Stimulated activated naive CD8-positive, alpha-beta T cell treated with anti-CD3 and anti-CD28 coated beads, Interleukin-15, Interleukin-2, amounts not matched to agents 100 U/mL and 50 U/mL, for 24 hours (primary cell): ENCODE data around the gene PCDH9.
"Not testable (repeated sequence)": the region's sequence is repeated elsewhere in the genome, so short reads cannot be mapped to it uniquely, and the experiment has no call there.

ENCODE experiments used
- ATAC-seq: fragments of 150-1000 bp; cut with Tn5 transposase; one replicate; pipeline ENCODE4 v1.10.0; 2021
- DNase-seq: peaks from one replicate; pipeline ENCODE4 v3.0.0; 2021

PCDH9 gene

GRCh38 chr13:66895780-66896179, 334.4 kb downstream of the PCDH9 start:
- DNase-seq (no peak), ATAC-seq (no peak)

GRCh38 chr13:66895320-66895719, 334.8 kb downstream of the PCDH9 start:
- ATAC-seq = no peak
- no peak for DNase-seq

- no peak for ATAC-seq
- DNase-seq = no peak
Observed at GRCh38 chr13:66888698-66889097, 341.4 kb downstream of the PCDH9 start.

- ATAC-seq = no peak
- no peak for DNase-seq
Observed at GRCh38 chr13:66887088-66887487, 343.0 kb downstream of the PCDH9 start.

GRCh38 chr13:66886264-66886663, 343.9 kb downstream of the PCDH9 start:
- DNase-seq = no peak
- ATAC-seq = no peak

- DNase-seq, ATAC-seq: not testable (repeated sequence)
Observed at GRCh38 chr13:66881170-66881569, 349.0 kb downstream of the PCDH9 start.

GRCh38 chr13:66879988-66880387, 350.1 kb downstream of the PCDH9 start:
- ATAC-seq = no peak
- no peak for DNase-seq

GRCh38 chr13:66875264-66875663, 354.9 kb downstream of the PCDH9 start:
- DNase-seq (no peak), ATAC-seq (no peak)

GRCh38 chr13:66864627-66865026, 365.5 kb downstream of the PCDH9 start:
- ATAC-seq (no peak), DNase-seq (no peak)

GRCh38 chr13:66860878-66861417, 369.2 kb downstream of the PCDH9 start:
- DNase-seq (no peak), ATAC-seq (no peak)

- no peak for DNase-seq
- ATAC-seq = no peak
Observed at GRCh38 chr13:66859934-66860877, 369.9 kb downstream of the PCDH9 start.

- ATAC-seq (no peak), DNase-seq (no peak)
Observed at GRCh38 chr13:66859078-66859477, 371.1 kb downstream of the PCDH9 start.

- DNase-seq (no peak), ATAC-seq (no peak)
Observed at GRCh38 chr13:66858163-66858562, 372.0 kb downstream of the PCDH9 start.

- no peak for ATAC-seq
- no peak for DNase-seq
Observed at GRCh38 chr13:66855131-66855530, 375.0 kb downstream of the PCDH9 start.

GRCh38 chr13:66853564-66853963, 376.6 kb downstream of the PCDH9 start:
- ATAC-seq (no peak), DNase-seq (no peak)

GRCh38 chr13:66849706-66850105, 380.4 kb downstream of the PCDH9 start:
- ATAC-seq (no peak), DNase-seq (no peak)

- ATAC-seq (no peak), DNase-seq (no peak)
Observed at GRCh38 chr13:66847541-66847940, 382.6 kb downstream of the PCDH9 start.

- DNase-seq (no peak), ATAC-seq (no peak)
Observed at GRCh38 chr13:66845393-66845792, 384.7 kb downstream of the PCDH9 start.

GRCh38 chr13:66844933-66845332, 385.2 kb downstream of the PCDH9 start:
- ATAC-seq (no peak), DNase-seq (no peak)

GRCh38 chr13:66842766-66843165, 387.4 kb downstream of the PCDH9 start:
- DNase-seq (no peak), ATAC-seq (no peak)

GRCh38 chr13:66840621-66841020, 389.5 kb downstream of the PCDH9 start:
- DNase-seq (no peak), ATAC-seq (no peak)

- DNase-seq (no peak), ATAC-seq (no peak)
Observed at GRCh38 chr13:66837246-66837645, 392.9 kb downstream of the PCDH9 start.

- DNase-seq = no peak
- ATAC-seq = no peak
Observed at GRCh38 chr13:66835040-66835628, 395.0 kb downstream of the PCDH9 start.
